Amniotic stem cell (primary cell): Measurements from ENCODE around the gene TASP1.
"Not testable (repeated sequence)": the region's sequence is repeated elsewhere in the genome, so short reads cannot be mapped to it uniquely, and the experiment has no call there.

Experiments
- DNase-seq: peaks from one replicate; lab custom pipeline; 2025; lab: John Stamatoyannopoulos, UW

The TASP1 gene

GRCh38 chr20:13397300-13397724 lies 241.4 kb downstream of the TASP1 start:
- DNase-seq, result peak; percentile 24

GRCh38 chr20:13396826-13397225 lies 241.9 kb downstream of the TASP1 start:
- DNase-seq, result no peak

GRCh38 chr20:13396022-13396421 lies 242.7 kb downstream of the TASP1 start:
- peak; percentile 5 for DNase-seq

- DNase-seq, result no peak
Observed at GRCh38 chr20:13395232-13395631, 243.5 kb downstream of the TASP1 start.

GRCh38 chr20:13392391-13392790 lies 246.3 kb downstream of the TASP1 start:
- DNase-seq, result no peak

- no peak for DNase-seq
Observed at GRCh38 chr20:13389115-13389514, 249.6 kb downstream of the TASP1 start.

- no peak for DNase-seq
Observed at GRCh38 chr20:13384132-13384531, 254.6 kb downstream of the TASP1 start.

- DNase-seq, result no peak
Observed at GRCh38 chr20:13382786-13383185, 255.9 kb downstream of the TASP1 start.

GRCh38 chr20:13380497-13381229 lies 258.1 kb downstream of the TASP1 start:
- DNase-seq, result not testable (repeated sequence)

GRCh38 chr20:13373400-13373799 lies 265.3 kb downstream of the TASP1 start:
- no peak for DNase-seq

- DNase-seq, result no peak
Observed at GRCh38 chr20:13364278-13365170, 274.2 kb downstream of the TASP1 start.

- DNase-seq, result no peak
Observed at GRCh38 chr20:13363473-13363872, 275.3 kb downstream of the TASP1 start.

- DNase-seq, result not testable (repeated sequence)
Observed at GRCh38 chr20:13362165-13362564, 276.6 kb downstream of the TASP1 start.

GRCh38 chr20:13358936-13359335 lies 279.8 kb downstream of the TASP1 start:
- not testable (repeated sequence) for DNase-seq

GRCh38 chr20:13357782-13358181 lies 280.9 kb downstream of the TASP1 start:
- DNase-seq, result not testable (repeated sequence)

- DNase-seq, result no peak
Observed at GRCh38 chr20:13356591-13356990, 282.1 kb downstream of the TASP1 start.

- no peak for DNase-seq
Observed at GRCh38 chr20:13355941-13356486, 282.7 kb downstream of the TASP1 start.

GRCh38 chr20:13355411-13355810 lies 283.3 kb downstream of the TASP1 start:
- no peak for DNase-seq

GRCh38 chr20:13353261-13353945 lies 285.3 kb downstream of the TASP1 start:
- no peak for DNase-seq

- DNase-seq, result no peak
Observed at GRCh38 chr20:13349235-13349604, 289.5 kb downstream of the TASP1 start.

GRCh38 chr20:13348311-13349234 lies 290.2 kb downstream of the TASP1 start:
- no peak for DNase-seq
